ELR (cell line): ENCODE results near the gene HUS1B.
A peak's percentile ranks its signal among the peaks of the same experiment; 100 is the strongest.
"Not testable (repeated sequence)": the region's sequence is repeated elsewhere in the genome, so short reads cannot be mapped to it uniquely, and the experiment has no call there.

Experiments
- DNase-seq: peaks from one replicate; pipeline ENCODE4 v3.0.0-alpha.2; 2015; ENCODE audit warnings: low read depth

Gene HUS1B

GRCh38 chr6:656460-657252, at the start of gene HUS1B:
Gene HUS1B (minus strand): TSS chr6:657100. CDS start chr6:656944, 156 bp downstream.
- no peak for DNase-seq

DNA sequence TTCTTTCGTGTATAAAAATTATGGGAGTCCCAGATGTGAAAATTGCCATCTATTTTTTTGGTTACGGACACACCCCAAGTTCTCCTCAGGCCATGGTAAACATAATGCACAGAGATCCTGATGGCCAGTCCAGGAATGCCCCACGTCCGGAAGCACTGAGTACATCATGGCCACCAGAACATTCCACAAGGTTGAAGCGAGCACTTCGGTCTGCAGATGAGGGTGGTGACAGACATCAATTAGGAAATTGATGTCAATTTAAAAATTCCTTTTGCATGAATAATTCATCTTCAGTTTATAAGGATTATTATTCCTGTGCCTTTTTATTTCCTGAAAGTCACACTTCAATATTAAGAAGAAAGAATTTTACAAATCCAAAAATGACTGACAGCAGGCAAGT, 49.2 kb upstream of the HUS1B start:
- DNase-seq: peak; percentile 44

DNA sequence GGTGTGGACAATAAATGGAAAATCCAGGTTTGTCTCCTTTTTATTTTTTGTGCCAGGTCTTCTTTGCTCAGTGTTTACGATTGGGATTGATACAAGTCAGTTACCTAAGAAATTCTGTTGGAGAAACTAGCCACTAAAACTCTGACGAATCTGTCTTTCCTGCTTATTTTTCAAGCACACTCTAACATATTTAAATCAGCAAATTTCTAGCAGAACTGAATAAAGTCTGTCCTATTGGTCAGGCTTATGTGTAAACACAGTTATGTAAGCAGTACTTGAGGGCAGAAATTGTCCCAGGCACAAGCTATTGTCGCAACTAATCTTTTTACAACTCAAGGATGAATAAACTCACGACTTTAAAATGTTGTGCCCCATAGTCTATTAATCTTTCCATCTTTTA, 48.1 kb upstream of the HUS1B start:
- DNase-seq: no peak

- no peak for DNase-seq
Observed at GRCh38 chr6:704046-704445, 47.1 kb upstream of the HUS1B start.

DNA sequence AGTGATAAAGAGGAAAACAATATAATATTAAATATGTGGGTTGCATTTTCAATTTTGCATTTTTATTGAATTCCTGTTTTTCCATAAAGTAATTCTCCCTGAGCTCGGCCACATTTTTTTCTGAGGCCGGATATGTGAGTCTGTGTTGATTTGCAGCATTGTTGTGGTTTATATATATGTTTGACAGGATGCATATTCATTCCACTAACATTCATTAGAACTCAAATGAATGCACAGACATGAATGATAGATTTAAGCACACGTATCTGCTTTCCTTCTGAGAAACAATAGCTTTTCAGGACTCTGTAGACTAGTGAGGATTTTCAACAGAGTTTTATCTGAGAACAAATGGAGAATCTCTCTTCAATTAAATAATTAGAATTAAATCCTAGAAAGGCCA, 46.7 kb upstream of the HUS1B start:
- peak; percentile 61 for DNase-seq

- no peak for DNase-seq
Observed at GRCh38 chr6:701700-702479, 45.0 kb upstream of the HUS1B start.

- DNase-seq: no peak
Observed at GRCh38 chr6:701215-701614, 44.3 kb upstream of the HUS1B start.

DNA sequence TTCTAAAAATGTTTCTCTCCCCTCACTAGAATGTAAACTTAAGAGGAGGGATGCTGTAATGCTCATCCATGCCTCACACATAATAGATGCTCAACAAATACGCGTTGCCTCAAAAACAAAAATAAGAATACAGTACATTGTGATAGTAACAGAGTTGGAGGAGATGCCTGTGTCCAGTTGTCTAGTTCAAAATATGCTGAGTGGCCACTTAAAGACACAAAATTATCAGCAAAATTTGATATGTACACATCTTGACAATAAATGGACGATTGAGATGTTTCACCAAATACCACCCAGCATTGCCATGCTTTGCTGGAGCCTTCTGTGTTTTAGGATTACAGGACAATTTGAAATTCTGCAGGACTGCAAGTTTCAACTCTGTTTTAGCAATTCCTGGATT, 43.6 kb upstream of the HUS1B start:
- no peak for DNase-seq

- DNase-seq: no peak
Observed at GRCh38 chr6:699319-699718, 42.4 kb upstream of the HUS1B start.

DNA sequence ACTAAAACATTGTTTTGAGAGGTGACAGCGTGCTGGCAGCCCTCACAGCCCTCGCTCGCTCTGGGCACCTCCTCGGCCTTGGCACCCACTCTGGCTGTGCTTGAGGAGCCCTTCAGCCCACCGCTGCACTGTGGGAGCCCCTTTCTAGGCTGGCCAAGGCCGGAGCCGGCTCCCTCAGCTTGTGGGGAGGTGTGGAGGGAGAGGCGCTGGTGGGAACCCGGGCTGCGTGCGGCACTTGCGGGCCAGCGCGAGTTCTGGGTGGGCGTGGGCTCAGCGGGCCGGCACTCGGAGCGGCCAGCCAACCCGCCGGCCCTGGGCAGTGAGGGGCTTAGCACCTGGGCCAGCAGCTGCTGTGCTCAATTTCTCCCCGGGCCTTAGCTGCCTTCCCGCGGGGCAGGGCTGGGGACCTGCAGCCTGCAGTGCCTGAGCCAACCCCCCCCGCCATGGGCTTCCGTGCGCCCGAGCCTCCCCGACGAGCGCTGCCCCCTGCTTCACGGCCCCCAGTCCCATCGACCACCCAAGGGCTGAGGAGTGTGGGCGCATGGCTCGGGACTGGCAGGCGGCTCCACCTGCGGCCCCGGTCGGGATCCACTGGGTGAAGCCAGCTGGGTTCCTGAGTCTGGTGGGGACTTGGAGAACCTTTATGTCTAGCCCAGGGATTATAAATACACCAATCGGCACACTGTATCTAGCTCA, 37.7 kb upstream of the HUS1B start:
- DNase-seq: not testable (repeated sequence)

GRCh38 chr6:693723-694009, 36.8 kb upstream of the HUS1B start:
- DNase-seq: no peak

DNA sequence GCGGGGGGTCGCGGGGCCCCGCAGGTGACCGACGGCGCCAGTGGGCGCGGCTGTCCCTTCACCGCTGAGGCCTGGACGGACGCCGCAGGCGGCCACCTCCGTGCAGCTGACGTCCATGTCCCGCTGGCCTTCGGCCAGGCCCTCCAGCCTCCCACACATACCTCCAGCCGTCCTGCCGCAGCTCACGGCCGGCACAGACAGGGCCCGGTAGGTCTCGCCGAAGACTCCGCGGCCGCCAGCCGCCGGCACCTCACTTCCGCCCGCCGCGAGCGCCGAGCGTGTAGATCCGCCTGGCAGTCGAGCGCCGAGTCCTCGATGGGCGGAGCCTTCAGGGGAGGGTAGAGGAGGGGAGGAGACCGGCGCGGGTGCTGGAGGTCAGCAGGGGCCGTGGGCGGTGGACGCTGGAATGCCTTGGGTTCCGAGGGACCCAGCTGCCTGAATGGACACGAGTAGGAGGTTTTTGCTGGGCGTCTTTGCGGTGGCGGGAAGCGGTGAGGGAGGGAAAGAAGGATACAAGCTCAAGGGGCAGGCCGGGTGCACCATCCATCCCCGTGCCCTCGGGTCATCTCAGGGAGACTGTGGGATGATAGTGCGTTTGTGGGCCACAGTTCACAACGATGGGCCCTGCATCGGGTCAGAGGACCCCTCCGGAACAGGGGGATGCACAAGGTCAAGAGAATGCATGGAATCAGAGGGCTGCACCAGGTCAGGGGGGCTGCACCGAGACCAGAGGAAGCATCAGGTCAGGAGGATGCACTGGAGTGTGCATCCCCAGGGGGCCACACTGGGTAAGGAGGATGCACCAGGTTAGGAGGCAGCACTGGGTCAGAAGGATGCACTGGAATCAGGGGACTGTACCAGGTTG, 36.2 kb upstream of the HUS1B start, which contains the start of gene EXOC2:
EXOC2 (minus strand) TSS at position 282 of the 865 bp plus-strand sequence. CDS start 55,321 bp downstream, outside the sequence.
- peak; percentile 87 for DNase-seq

- peak; percentile 68 for DNase-seq
Observed at GRCh38 chr6:692356-692851, 35.5 kb upstream of the HUS1B start.

- no peak for DNase-seq
Observed at GRCh38 chr6:689223-689622, 32.3 kb upstream of the HUS1B start.

DNA sequence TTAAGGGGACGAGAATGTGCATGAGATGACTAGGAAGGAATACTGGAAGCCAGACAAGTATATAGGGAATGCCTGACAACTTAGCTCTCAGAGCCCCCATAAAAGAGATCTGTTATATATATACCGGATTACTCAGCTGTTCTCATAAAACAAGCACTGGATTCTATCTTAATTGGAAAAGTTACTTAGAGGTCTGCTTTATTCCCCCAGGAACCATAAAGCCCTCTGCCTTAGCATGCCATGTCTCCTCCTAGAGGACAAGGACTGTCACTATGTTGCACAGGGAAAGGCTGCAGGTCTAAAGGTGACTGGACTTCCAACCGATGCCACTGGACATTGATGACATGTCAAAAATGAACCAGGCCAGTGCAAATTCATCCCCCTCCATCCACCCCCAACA, 29.6 kb upstream of the HUS1B start:
- DNase-seq: peak; percentile 23

DNA sequence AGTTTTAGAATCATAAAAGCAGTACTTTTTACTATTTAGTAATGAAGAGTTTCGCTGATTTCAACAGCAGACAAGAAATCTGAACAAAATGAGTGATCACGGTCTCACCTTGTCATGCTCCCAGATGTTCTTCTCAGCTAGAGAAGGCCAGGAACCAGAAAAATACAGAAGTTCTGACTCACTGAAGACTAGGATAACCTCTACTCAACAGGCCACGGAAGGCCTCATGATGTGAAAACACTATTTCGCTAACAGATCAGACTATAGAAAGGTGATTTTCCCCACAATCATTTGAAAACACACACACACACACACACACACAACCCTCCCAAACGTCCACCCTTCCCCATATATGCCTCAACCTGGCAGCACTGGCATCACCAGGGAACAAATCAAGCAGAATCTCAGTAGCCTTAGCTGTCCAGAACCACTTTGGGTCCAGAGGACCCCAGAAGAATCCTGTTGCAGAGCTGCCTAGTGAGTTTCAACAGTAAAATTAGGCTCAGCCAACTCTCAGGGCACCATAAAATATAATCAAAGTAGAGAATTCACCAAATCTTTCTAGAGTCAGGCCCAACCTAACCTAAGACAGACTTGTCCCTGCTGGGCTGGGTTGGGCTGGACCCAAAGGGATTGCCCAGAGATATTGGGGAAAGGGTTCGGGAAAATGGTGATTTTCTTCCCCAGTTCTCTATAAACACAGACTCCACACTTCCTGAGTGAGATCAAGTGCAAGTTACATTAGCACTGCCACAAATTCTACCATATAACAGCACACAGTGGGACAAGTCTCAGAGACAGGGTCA, 28.1 kb upstream of the HUS1B start:
- peak; percentile 83 for DNase-seq

GRCh38 chr6:683742-684440, 27.0 kb upstream of the HUS1B start:
- peak; percentile 78 for DNase-seq

GRCh38 chr6:680666-681340, 23.9 kb upstream of the HUS1B start:
- no peak for DNase-seq

DNA sequence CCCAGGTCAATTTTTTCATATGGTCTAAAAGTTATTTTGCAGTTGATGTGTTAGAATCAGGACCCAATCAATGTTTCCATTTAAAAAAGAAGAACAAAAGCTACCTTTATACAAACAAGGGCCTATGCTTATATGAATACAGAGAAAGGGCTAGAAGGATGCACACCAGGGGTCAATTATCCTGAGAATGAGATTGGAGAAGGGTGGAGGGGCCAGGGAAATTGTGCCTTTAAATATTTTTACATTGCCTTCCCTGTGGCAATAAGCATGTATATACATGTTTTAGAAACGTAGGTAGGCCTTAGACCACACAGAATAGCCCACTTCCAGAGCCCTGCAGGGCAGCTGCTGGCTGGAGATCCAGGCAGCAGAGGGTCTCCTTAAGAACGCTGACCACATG, 23.4 kb upstream of the HUS1B start:
- DNase-seq: no peak

DNA sequence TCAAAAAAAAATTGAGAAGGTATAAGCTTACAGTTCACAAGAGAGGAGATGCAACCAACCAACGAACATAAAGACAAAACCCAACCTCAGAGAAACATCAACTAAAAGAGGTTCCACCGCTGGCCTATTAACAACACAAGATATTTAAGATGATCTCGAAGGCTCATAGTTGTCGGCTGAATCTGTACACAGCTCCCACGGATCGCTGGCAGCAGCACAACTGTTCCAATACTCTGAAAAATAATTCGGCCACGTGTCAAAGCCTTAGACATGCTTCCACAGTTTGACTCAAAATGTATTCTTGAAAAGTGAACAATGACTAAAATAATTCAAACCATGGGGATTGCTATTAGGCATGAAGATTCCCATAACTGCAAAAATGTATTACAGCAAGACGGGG, 22.4 kb upstream of the HUS1B start:
- DNase-seq: no peak
